GM23338 (cell line): ENCODE measurements around the gene SCAMP5. TPM values are rescaled to one million over a fixed set of nuclear protein-coding genes. Genes with fewer than 3 reads are reported as not detected.

Experiments used
- ATAC-seq: fragments of 200-7000 bp; cut with Tn5 transposase; 3 replicates; pipeline ENCODE4 v1.9.1; 2020
- DNase-seq: peaks from one replicate; pipeline ENCODE4 v3.0.0-alpha.2; 2015; ENCODE audit warnings: low spot score
- H2AFZ ChIP-seq: fragments of 200-600 bp; sonication (generic); 2 replicates; pipeline ENCODE4 v1.8.0; 2016; ENCODE audit warnings: antibody characterized with exemption, mild to moderate bottlenecking, moderate library complexity
- H3F3A ChIP-seq: fragments of 200-600 bp; sonication (generic); replicated peaks from 2 replicates; pipeline ENCODE4 v1.8.0; 2017; ENCODE audit warnings: antibody characterized with exemption, mixed run types, low read depth
- H3K27ac ChIP-seq: fragments of 200-600 bp; sonication (generic); 2 replicates; pipeline ENCODE4 v1.6.1; 2016; ENCODE audit warnings: low read depth
- H3K27me3 ChIP-seq: fragments of 200-600 bp; sonication (generic); 2 replicates; pipeline ENCODE4 v1.8.0; 2016; ENCODE audit warnings: mild to moderate bottlenecking, mixed run types, moderate library complexity; ENCODE audit not compliant: insufficient read depth
- H3K36me3 ChIP-seq: fragments of 200-600 bp; sonication (generic); 2 replicates; pipeline ENCODE4 v1.8.0; 2016; ENCODE audit warnings: mild to moderate bottlenecking; ENCODE audit not compliant: insufficient read depth
- H3K4me1 ChIP-seq: fragments of 200-600 bp; sonication (generic); 2 replicates; pipeline ENCODE4 v1.8.0; 2016; ENCODE audit warnings: mild to moderate bottlenecking, moderate library complexity; ENCODE audit not compliant: insufficient read depth
- H3K4me2 ChIP-seq: fragments of 200-600 bp; sonication (generic); 2 replicates; pipeline ENCODE4 v1.7.1; 2017; ENCODE audit warnings: mixed run types
- H3K4me3 ChIP-seq: fragments of 200-600 bp; sonication (generic); 2 replicates; pipeline ENCODE4 v1.6.1; 2016; ENCODE audit warnings: mixed run types
- H3K79me2 ChIP-seq: fragments of 200-600 bp; sonication (generic); replicated peaks from 2 replicates; pipeline ENCODE4 v1.8.0; 2017; ENCODE audit warnings: mild to moderate bottlenecking; ENCODE audit not compliant: insufficient read depth
- H3K9me2 ChIP-seq: fragments of 200-600 bp; sonication (generic); 2 replicates; pipeline ENCODE4 v1.8.0; 2017; ENCODE audit not compliant: insufficient read depth
- H4K20me1 ChIP-seq: fragments of 200-600 bp; sonication (generic); replicated peaks from 2 replicates; pipeline ENCODE4 v1.8.0; 2017; ENCODE audit warnings: mild to moderate bottlenecking; ENCODE audit not compliant: insufficient read depth
- H3K27ac Mint-ChIP-seq: 2 replicates; pipeline ENCODE4 v1.8.0; 2020; ENCODE audit warnings: inconsistent platforms, mild to moderate bottlenecking, moderate library complexity, mixed read lengths
- H3K27me3 Mint-ChIP-seq: 3 replicates; pipeline ENCODE4 v1.8.0; 2022; ENCODE audit warnings: low read depth, mild to moderate bottlenecking, moderate library complexity, mixed read lengths, inconsistent platforms; ENCODE audit not compliant: insufficient read depth, poor library complexity
- H3K36me3 Mint-ChIP-seq: 3 replicates; pipeline ENCODE4 v1.8.0; 2021; ENCODE audit warnings: low read depth, mild to moderate bottlenecking, inconsistent platforms, moderate library complexity, mixed read lengths
- H3K4me1 Mint-ChIP-seq: 3 replicates; pipeline ENCODE4 v1.8.0; 2020; ENCODE audit warnings: mild to moderate bottlenecking, inconsistent platforms, mixed read lengths
- H3K4me3 Mint-ChIP-seq: 3 replicates; pipeline ENCODE4 v1.8.0; 2021; ENCODE audit warnings: moderate library complexity, mild to moderate bottlenecking, inconsistent platforms, mixed read lengths
- H3K9me3 Mint-ChIP-seq: 3 replicates; pipeline ENCODE4 v1.8.0; 2020; ENCODE audit warnings: moderate library complexity, mild to moderate bottlenecking, inconsistent platforms, mixed read lengths
- CREB1 ChIP-seq: fragments of 250-450 bp; sonication (Bioruptor Pico); IDR thresholded peaks from 2 replicates; pipeline ENCODE4 v1.5.0; 2020; ENCODE audit warnings: low read depth, mild to moderate bottlenecking, moderate library complexity
- CTCF ChIP-seq, 2 experiments: fragments of 200-600 bp in 1 of 2; sonication (generic) in 1 of 2; conservative IDR thresholded peaks; 2 replicates each; pipeline versions ENCODE4 v1.5.1 to v1.6.1; 2016 to 2017; ENCODE audit warnings: antibody characterized with exemption in 2 of 2, low read depth in 2 of 2, mild to moderate bottlenecking in 2 of 2, moderate library complexity in 1 of 2
- ETS1 ChIP-seq: IDR thresholded peaks from 2 replicates; pipeline ENCODE4 v1.6.1; 2016; ENCODE audit warnings: antibody characterized with exemption
- EZH2 ChIP-seq: fragments of 200-600 bp; sonication (generic); IDR thresholded peaks from one replicate; pipeline ENCODE4 v1.8.0; 2017; ENCODE audit warnings: antibody characterized with exemption, mild to moderate bottlenecking, low read depth; ENCODE audit not compliant: unreplicated experiment
- EZH2phosphoT487 ChIP-seq: fragments of 200-600 bp; sonication (generic); IDR thresholded peaks from one replicate; pipeline ENCODE4 v1.8.1; 2018; ENCODE audit warnings: antibody characterized with exemption; ENCODE audit not compliant: unreplicated experiment
- JUNB ChIP-seq: IDR thresholded peaks from one replicate; pipeline ENCODE4 v1.6.1; 2016; ENCODE audit warnings: antibody characterized with exemption; ENCODE audit not compliant: unreplicated experiment
- NANOG ChIP-seq: IDR thresholded peaks from 2 replicates; pipeline ENCODE4 v1.6.1; 2016; ENCODE audit warnings: antibody characterized with exemption, borderline replicate concordance
- POLR2AphosphoS5 ChIP-seq: IDR thresholded peaks from 2 replicates; pipeline ENCODE4 v1.6.1; 2016; ENCODE audit warnings: antibody characterized with exemption, low read depth
- REST ChIP-seq: IDR thresholded peaks from one replicate; pipeline ENCODE4 v1.6.1; 2018; ENCODE audit warnings: antibody characterized with exemption; ENCODE audit not compliant: unreplicated experiment
- STAT1 ChIP-seq: IDR thresholded peaks from one replicate; pipeline ENCODE4 v1.6.1; 2016; ENCODE audit warnings: antibody characterized with exemption; ENCODE audit not compliant: unreplicated experiment
- ZNF114 ChIP-seq: fragments of 250-450 bp; sonication (Bioruptor Pico); IDR thresholded peaks from 2 replicates; pipeline ENCODE4 v1.5.0; 2020; ENCODE audit warnings: mild to moderate bottlenecking, moderate library complexity
- ZNF331 ChIP-seq: fragments of 250-450 bp; sonication (Bioruptor Pico); IDR thresholded peaks from 2 replicates; pipeline ENCODE4 v1.5.0; 2020; ENCODE audit warnings: low read depth, mild to moderate bottlenecking, moderate library complexity
- ZNF462 ChIP-seq: fragments of 250-450 bp; sonication (Bioruptor Pico); IDR thresholded peaks from 2 replicates; pipeline ENCODE4 v1.5.0; 2020; ENCODE audit warnings: mild to moderate bottlenecking, moderate library complexity
- polyA plus RNA-seq: library from polyadenylated mRNA; unstranded; fragments of >200 nt; fragmentation: Nextera tagmentation; extraction: Ambion mirVana; gene quantifications from 2 replicates; pipeline ENCODE4 v1.2.1, GENCODE V29; 2016
- total RNA-seq: library from RNA; depleted of rRNA; stranded (reverse); fragments of >200 nt; shearing (Covaris generic); gene quantifications from 2 replicates; pipeline ENCODE4 v1.2.3, GENCODE V29; 2014

The SCAMP5 gene
- total and polyA plus RNA-seq, 2 experiments from 2014 or later: 12.8 to 43.3 TPM

GRCh38 chr15:75061272-75061671 is 65.9 kb downstream of the SCAMP5 start:
- DNase-seq: no peak
- Mint-ChIP-seq H3K27ac (0 out of 2 replicates have a peak overlapping the region, but pooled peaks have one; percentile 70), H3K4me3 (no peak overlapping the region), H3K4me1 (0 out of 3 replicates have a peak, but pooled peaks cover 3% of the 10 kb centered on the region), H3K36me3 (peaks cover 9% of the 10 kb centered on the region), H3K27me3 (peaks cover 6% of the 10 kb centered on the region), H3K9me3 (peaks cover 9% of the 10 kb centered on the region)
- no peak overlapping the region for H3K27ac ChIP-seq
- no peaks in the 10 kb centered on the region for H4K20me1 ChIP-seq
- H3K4me1 ChIP-seq: no peaks in the 10 kb centered on the region; the same call in 1 of the 2 replicates
- TF ChIP-seq CREB1 (CRISPR knock-in tag): no peak
- TF ChIP-seq EZH2: no peak
- no peak for TF ChIP-seq ZNF462 (CRISPR knock-in tag)
- no peak for TF ChIP-seq ZNF331 (CRISPR knock-in tag)
- no peak for TF ChIP-seq NANOG
- no peak for TF ChIP-seq EZH2phosphoT487
- no peak for TF ChIP-seq STAT1
- TF ChIP-seq POLR2AphosphoS5: no peak
- no peak for TF ChIP-seq CTCF (conservative IDR thresholded peaks at IDR 0.05; ENCODE audit: low read depth in 2 of 2)
- TF ChIP-seq JUNB: no peak
- TF ChIP-seq ETS1: no peak
- TF ChIP-seq ZNF114 (CRISPR knock-in tag): no peak
- no peak for TF ChIP-seq REST
- no peaks in the 10 kb centered on the region for H3K79me2 ChIP-seq
- H3K9me2 ChIP-seq: no peaks in the 10 kb centered on the region
- no peak overlapping the region for H3K4me2 ChIP-seq
- no peaks in the 10 kb centered on the region for H3F3A ChIP-seq
- no peaks in the 10 kb centered on the region for H3K27me3 ChIP-seq
- ATAC-seq: no peak
- no peaks in the 10 kb centered on the region for H3K36me3 ChIP-seq
- no peak overlapping the region for H2AFZ ChIP-seq
- H3K4me3 ChIP-seq: no peak overlapping the region
